GM12878 (cell line): Measurements from ENCODE around the gene MRRF. TPM values are rescaled to one million over a fixed set of nuclear protein-coding genes. Genes with fewer than 3 reads are reported as not detected.

Source experiments
- ATAC-seq: fragments of 200-7000 bp; cut with Tn5 transposase; 3 replicates; pipeline ENCODE4 v1.9.1; 2020; ENCODE audit warnings: mild to moderate bottlenecking, moderate library complexity
- BruUV-seq: library from RNA; stranded (reverse); fragments of 400-500 nt; replicated peaks from 2 replicates; lab custom pipeline; 2021; lab: Mats Ljungman, UMichigan
- CTCF ChIA-PET: fragments of 300-600 bp; sonication (Branson Sonifier 250); formaldehyde crosslinking; extraction: SDS; loops from one replicate; lab custom pipeline; 2021; ENCODE audit warnings: inconsistent platforms; lab: Yijun Ruan, JAX
- POLR2A ChIA-PET: fragments of 350-600 bp; formaldehyde crosslinking; extraction: SDS; loops from one replicate; lab custom pipeline; 2021; ENCODE audit warnings: inconsistent platforms; lab: Charles Lee
- RAD21 ChIA-PET: fragments of 300-600 bp; sonication (Branson Sonifier 250); formaldehyde crosslinking; loops from one replicate; lab custom pipeline; 2023; ENCODE audit warnings: antibody characterized with exemption; ENCODE audit not compliant: unreplicated experiment; lab: Charles Lee
- SMC1A ChIA-PET: fragments of 300-600 bp; sonication (Branson Sonifier 250); formaldehyde crosslinking; loops from one replicate; lab custom pipeline; 2023; ENCODE audit not compliant: unreplicated experiment, uncharacterized antibody; lab: Charles Lee
- DNase-seq: peaks from one replicate; pipeline ENCODE4 v3.0.0-alpha.2; 2011; ENCODE audit warnings: low read depth, low spot score
- FAIRE-seq: peaks from 3 replicates; lab custom pipeline; 2011; peaks lifted over from hg19 to GRCh38; lab: Jason Lieb, UNC
- H2AFZ ChIP-seq: 2 replicates; pipeline ENCODE4 v1.6.0; 2011; ENCODE audit warnings: low read depth, low read length, control low read depth; ENCODE audit not compliant: control insufficient read depth
- H3K27ac ChIP-seq: 2 replicates; pipeline ENCODE4 v1.5.1; 2011; ENCODE audit warnings: control low read depth; ENCODE audit not compliant: control insufficient read depth, insufficient read depth
- H3K27me3 ChIP-seq, 2 experiments: replicated peaks in 1 of 2; 2 replicates each; pipeline versions ENCODE4 v1.6.0 to v1.6.1; 2011; ENCODE audit warnings: low read length in 1 of 2; ENCODE audit not compliant: control insufficient read depth in 2 of 2, insufficient read depth in 2 of 2
- H3K36me3 ChIP-seq, 2 experiments: 2 replicates each; pipeline ENCODE4 v1.5.1; 2011; ENCODE audit warnings: low read length in 1 of 2; ENCODE audit not compliant: control insufficient read depth in 2 of 2, insufficient read depth in 2 of 2
- H3K4me1 ChIP-seq: 2 replicates; pipeline ENCODE4 v1.6.1; 2011; ENCODE audit warnings: mild to moderate bottlenecking, low read length, moderate library complexity, mixed read lengths; ENCODE audit not compliant: control insufficient read depth, insufficient read depth
- H3K4me2 ChIP-seq: 2 replicates; pipeline ENCODE4 v1.6.0; 2011; ENCODE audit warnings: control low read depth; ENCODE audit not compliant: control insufficient read depth, insufficient read depth
- H3K4me3 ChIP-seq: fragments of 200-600 bp; sonication (generic); 2 replicates; pipeline ENCODE4 v1.5.1; 2016
- H3K79me2 ChIP-seq: 2 replicates; pipeline ENCODE4 v1.6.0; 2011; ENCODE audit warnings: low read length; ENCODE audit not compliant: control insufficient read depth, insufficient read depth
- H3K9ac ChIP-seq: 2 replicates; pipeline ENCODE4 v1.8.0; 2011; ENCODE audit warnings: low read length, control low read depth, mixed read lengths; ENCODE audit not compliant: control insufficient read depth, insufficient read depth
- H3K9me3 ChIP-seq: replicated peaks from 3 replicates; pipeline ENCODE4 v1.5.1; 2011; ENCODE audit warnings: mild to moderate bottlenecking, low read length; ENCODE audit not compliant: control insufficient read depth, insufficient read depth
- H4K20me1 ChIP-seq: 2 replicates; pipeline ENCODE4 v1.6.0; 2011; ENCODE audit not compliant: control insufficient read depth, insufficient read depth
- BRCA1 ChIP-seq: IDR thresholded peaks from 2 replicates; pipeline ENCODE4 v1.6.1; 2011; ENCODE audit warnings: low read depth, low read length, improper control_type of control experiment
- CUX1 ChIP-seq: IDR thresholded peaks from 2 replicates; pipeline ENCODE4 v1.6.1; 2012; ENCODE audit warnings: improper control_type of control experiment, low read depth, low read length; ENCODE audit not compliant: insufficient replicate concordance
- RELB ChIP-seq: fragments of 450-650 bp; IDR thresholded peaks from 2 replicates; pipeline ENCODE4 v1.6.1; 2017; ENCODE audit warnings: low read depth, mild to moderate bottlenecking, moderate library complexity
- RUNX3 ChIP-seq: IDR thresholded peaks from 2 replicates; pipeline ENCODE4 v1.6.1; 2012; ENCODE audit warnings: low read length, inconsistent platforms
- SREBF1 ChIP-seq: IDR thresholded peaks from 2 replicates; pipeline ENCODE4 v1.6.1; 2012; ENCODE audit warnings: mild to moderate bottlenecking, low read length
- TBL1XR1 ChIP-seq: IDR thresholded peaks from 2 replicates; pipeline ENCODE4 v1.6.1; 2012; ENCODE audit warnings: low read depth, low read length, improper control_type of control experiment
- ZBTB11 ChIP-seq: fragments of 450-650 bp; formaldehyde crosslinking; IDR thresholded peaks from 2 replicates; pipeline ENCODE4 v1.5.0; 2022; ENCODE audit warnings: mild to moderate bottlenecking, missing genetic modification characterization
- WGBS: methylation state at CpG from one replicate; pipeline ENCODE4 v1.1.6; 2016; ENCODE audit warnings: low lambda C conversion rate; ENCODE audit not compliant: insufficient replicate concordance, insufficient coverage; ENCODE audit errors: missing lambda C conversion rate; 5-methylcytosine and 5-hydroxymethylcytosine counted together
- in situ Hi-C: fragments of 300-500 bp; cut with MboI; formaldehyde crosslinking; loops from 9 replicates; pipeline ENCODE4 v1.14.3; 2018; ENCODE audit warnings: mixed read lengths
- intact Hi-C: fragments of 100-400 bp; cut with micrococcal nuclease; formaldehyde crosslinking; loops from one replicate; pipeline ENCODE4 v1.14.2; 2022; ENCODE audit not compliant: unreplicated experiment
- polyA plus RNA-seq, 11 experiments: library from polyadenylated mRNA; depleted of rRNA in 4 of 11; unstranded in 6 of 11; stranded (reverse) in 5 of 11; fragments of >200 nt; fragmentation: Nextera tagmentation in 4 of 11; fragmentation: Illumina TruSeq in 1 of 11; extraction: Ambion mirVana in 4 of 11; extraction: Trizol in 1 of 11; gene quantifications; 1 replicate in 1 of 11; 2 replicates in 10 of 11; pipeline versions ENCODE4 v1.2.1 to v1.2.3, GENCODE V29; 2011 to 2016; ENCODE audit warnings: inconsistent platforms in 2 of 11, missing spikeins in 2 of 11, low read depth in 1 of 11
- total RNA-seq, 4 experiments: library from RNA; depleted of rRNA in 3 of 4; stranded (reverse); fragments of >200 nt in 3 of 4; fragmentation: Illumina TruSeq in 1 of 4; extraction: Trizol in 1 of 4; gene quantifications; 2 replicates each; pipeline versions ENCODE4 v1.2.1 to v1.2.3, GENCODE V29; 2013 to 2021

The MRRF gene
- total and polyA plus RNA-seq, 10 of the 15 experiments (the other 5 are each of a cell fraction or from before 2014, with no cell fraction given), result 64.8 to 112 (median 76.4) TPM

GRCh38 chr9:122348288-122348777 lies 83.7 kb downstream of the MRRF start (continued):
- TF ChIP-seq CUX1 (no peak), SREBF1 (no peak), BRCA1 (no peak), TBL1XR1 (no peak), RUNX3 (no peak)

- Histone ChIP-seq H3K4me2 (no peak overlapping the region), H3K27ac (no peak overlapping the region), H3K4me3 (no peak overlapping the region)
- TF ChIP-seq ZBTB11 (CRISPR knock-in tag) (no peak), RELB (no peak)
- TF ChIP-seq, all 136 proteins: peak for 0
- ChIA-PET CTCF (interaction anchor here (0.6 to 8.2 kb wide), 3 partner anchors 227 to 250 kb away, joined by 3 to 190 read pairs (median 74); no protein-coding TSS in a partner anchor), POLR2A (no interaction called here), RAD21 (interaction anchor here (0.9 kb wide), 1 partner anchor 224 kb away, joined by 3 read pairs; no protein-coding TSS in a partner anchor), SMC1A (no interaction called here)
- in situ Hi-C loops, result no loop called here
- Histone ChIP-seq H3K36me3 (no peaks in the 10 kb centered on the region), H3K79me2 (no peaks in the 10 kb centered on the region), H3K27me3 (peaks cover 2 to 8% of the 10 kb centered on the region in 2 experiments; a peak in 2 of 4 replicates), H2AFZ (no peak overlapping the region), H3K4me1 (no peaks in the 10 kb centered on the region; the same call in 1 of the 2 replicates), H3K9ac (no peak overlapping the region), H4K20me1 (no peaks in the 10 kb centered on the region), H3K9me3 (no peaks in the 10 kb centered on the region)
- DNase-seq (no peak), ATAC-seq (no peak), FAIRE-seq (no peak)
- intact Hi-C loops, result no loop called here
- BruUV-seq, result no TSS peak
- WGBS, result 88% methylated on average over 2 of the region's 2 CpGs
Observed at GRCh38 chr9:122348791-122349190, 84.1 kb downstream of the MRRF start.
